Neural progenitor cell (in vitro differentiated cells): ENCODE results near the gene PZP. TPM values are rescaled to one million over a fixed set of nuclear protein-coding genes. Genes with fewer than 3 reads are reported as not detected.
A peak's percentile ranks its signal among the peaks of the same experiment; 100 is the strongest.

ENCODE experiments used
- DNase-seq: peaks from one replicate; pipeline ENCODE4 v3.0.0-alpha.2; 2016; ENCODE audit warnings: low spot score
- H2AFZ ChIP-seq: fragments of 200-600 bp; sonication (generic); replicated peaks from 2 replicates; pipeline ENCODE4 v1.6.1; 2016; ENCODE audit warnings: antibody characterized with exemption
- H3F3A ChIP-seq: fragments of 200-600 bp; sonication (generic); 2 replicates; pipeline ENCODE4 v1.6.1; 2016; ENCODE audit warnings: antibody characterized with exemption, low read depth
- H3K27ac ChIP-seq: fragments of 200-600 bp; sonication (generic); 2 replicates; pipeline ENCODE4 v1.5.1; 2016; ENCODE audit warnings: mild to moderate bottlenecking
- H3K27me3 ChIP-seq: fragments of 200-600 bp; sonication (generic); 2 replicates; pipeline ENCODE4 v1.6.1; 2016; ENCODE audit warnings: mild to moderate bottlenecking, moderate library complexity
- H3K36me3 ChIP-seq: fragments of 200-600 bp; sonication (generic); 2 replicates; pipeline ENCODE4 v1.5.1; 2016
- H3K4me1 ChIP-seq: fragments of 200-600 bp; sonication (generic); 2 replicates; pipeline ENCODE4 v1.6.1; 2016; ENCODE audit warnings: mixed run types
- H3K4me2 ChIP-seq: fragments of 200-600 bp; sonication (generic); 2 replicates; pipeline ENCODE4 v1.6.1; 2016
- H3K4me3 ChIP-seq: fragments of 200-600 bp; sonication (generic); 2 replicates; pipeline ENCODE4 v1.5.1; 2016
- H3K79me2 ChIP-seq: fragments of 200-600 bp; sonication (generic); 2 replicates; pipeline ENCODE4 v1.6.1; 2016; ENCODE audit warnings: low read depth
- H3K9ac ChIP-seq: fragments of 200-600 bp; sonication (generic); 2 replicates; pipeline ENCODE4 v1.6.1; 2016
- H3K9me3 ChIP-seq: fragments of 200-600 bp; sonication (generic); 2 replicates; pipeline ENCODE4 v1.5.1; 2016; ENCODE audit warnings: low read depth
- H4K20me1 ChIP-seq: fragments of 200-600 bp; sonication (generic); 2 replicates; pipeline ENCODE4 v1.6.1; 2016; ENCODE audit warnings: low read depth
- H3K27ac Mint-ChIP-seq: 3 replicates; pipeline ENCODE4 v1.8.0; 2021; ENCODE audit warnings: mixed read lengths
- H3K27me3 Mint-ChIP-seq: 2 replicates; pipeline ENCODE4 v1.8.0; 2022; ENCODE audit warnings: low read depth, mild to moderate bottlenecking, inconsistent platforms, moderate library complexity, mixed read lengths; ENCODE audit not compliant: insufficient read depth
- H3K36me3 Mint-ChIP-seq: 3 replicates; pipeline ENCODE4 v1.8.0; 2021; ENCODE audit warnings: mixed read lengths
- H3K4me1 Mint-ChIP-seq: 3 replicates; pipeline ENCODE4 v1.8.0; 2021; ENCODE audit warnings: mixed read lengths
- H3K4me3 Mint-ChIP-seq: 3 replicates; pipeline ENCODE4 v1.8.0; 2021; ENCODE audit warnings: mild to moderate bottlenecking, moderate library complexity, mixed read lengths
- H3K9me3 Mint-ChIP-seq: 3 replicates; pipeline ENCODE4 v1.8.0; 2020; ENCODE audit warnings: mixed read lengths
- EZH2 ChIP-seq: fragments of 200-600 bp; sonication (generic); IDR thresholded peaks from 2 replicates; pipeline ENCODE4 v1.6.1; 2017; ENCODE audit warnings: antibody characterized with exemption, mild to moderate bottlenecking, moderate library complexity
- EZH2phosphoT487 ChIP-seq: fragments of 200-600 bp; sonication (generic); IDR thresholded peaks from 2 replicates; pipeline ENCODE4 v1.6.1; 2017; ENCODE audit warnings: antibody characterized with exemption
- total RNA-seq: library from RNA; depleted of rRNA; stranded (reverse); fragments of >200 nt; gene quantifications from 2 replicates; pipeline ENCODE4 v1.2.3, GENCODE V29; 2015; ENCODE audit warnings: low replicate concordance
- TF ChIP-seq, protein P1 (sequence below): fragments of 200-600 bp; sonication (generic); IDR thresholded peaks from 2 replicates; pipeline ENCODE4 v1.5.1; 2017; ENCODE audit warnings: antibody characterized with exemption, mild to moderate bottlenecking

The PZP gene
- total RNA-seq, 1 donor from 2014 or later: not detected

GRCh38 chr12:9106067-9106466 lies 102.1 kb downstream of the PZP start:
- Histone ChIP-seq H4K20me1 (no peaks in the 10 kb centered on the region), H3K4me2 (no peak overlapping the region), H3K27ac (no peak overlapping the region), H3K9ac (no peak overlapping the region), H2AFZ (no peak overlapping the region), H3F3A (no peaks in the 10 kb centered on the region), H3K27me3 (no peaks in the 10 kb centered on the region), H3K36me3 (no peaks in the 10 kb centered on the region), H3K9me3 (no peaks in the 10 kb centered on the region), H3K79me2 (no peaks in the 10 kb centered on the region), H3K4me3 (no peak overlapping the region), H3K4me1 (peaks cover 2% of the 10 kb centered on the region)
- TF ChIP-seq EZH2phosphoT487 (no peak), EZH2 (no peak)
- TF ChIP-seq, protein P1, sequence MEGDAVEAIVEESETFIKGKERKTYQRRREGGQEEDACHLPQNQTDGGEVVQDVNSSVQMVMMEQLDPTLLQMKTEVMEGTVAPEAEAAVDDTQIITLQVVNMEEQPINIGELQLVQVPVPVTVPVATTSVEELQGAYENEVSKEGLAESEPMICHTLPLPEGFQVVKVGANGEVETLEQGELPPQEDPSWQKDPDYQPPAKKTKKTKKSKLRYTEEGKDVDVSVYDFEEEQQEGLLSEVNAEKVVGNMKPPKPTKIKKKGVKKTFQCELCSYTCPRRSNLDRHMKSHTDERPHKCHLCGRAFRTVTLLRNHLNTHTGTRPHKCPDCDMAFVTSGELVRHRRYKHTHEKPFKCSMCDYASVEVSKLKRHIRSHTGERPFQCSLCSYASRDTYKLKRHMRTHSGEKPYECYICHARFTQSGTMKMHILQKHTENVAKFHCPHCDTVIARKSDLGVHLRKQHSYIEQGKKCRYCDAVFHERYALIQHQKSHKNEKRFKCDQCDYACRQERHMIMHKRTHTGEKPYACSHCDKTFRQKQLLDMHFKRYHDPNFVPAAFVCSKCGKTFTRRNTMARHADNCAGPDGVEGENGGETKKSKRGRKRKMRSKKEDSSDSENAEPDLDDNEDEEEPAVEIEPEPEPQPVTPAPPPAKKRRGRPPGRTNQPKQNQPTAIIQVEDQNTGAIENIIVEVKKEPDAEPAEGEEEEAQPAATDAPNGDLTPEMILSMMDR: no peak
- no peak for DNase-seq
- Mint-ChIP-seq H3K27me3 (no peaks in the 10 kb centered on the region), H3K4me3 (no peak overlapping the region), H3K36me3 (peaks cover 2% of the 10 kb centered on the region), H3K27ac (no peak overlapping the region), H3K4me1 (no peaks in the 10 kb centered on the region), H3K9me3 (no peaks in the 10 kb centered on the region)

DNA sequence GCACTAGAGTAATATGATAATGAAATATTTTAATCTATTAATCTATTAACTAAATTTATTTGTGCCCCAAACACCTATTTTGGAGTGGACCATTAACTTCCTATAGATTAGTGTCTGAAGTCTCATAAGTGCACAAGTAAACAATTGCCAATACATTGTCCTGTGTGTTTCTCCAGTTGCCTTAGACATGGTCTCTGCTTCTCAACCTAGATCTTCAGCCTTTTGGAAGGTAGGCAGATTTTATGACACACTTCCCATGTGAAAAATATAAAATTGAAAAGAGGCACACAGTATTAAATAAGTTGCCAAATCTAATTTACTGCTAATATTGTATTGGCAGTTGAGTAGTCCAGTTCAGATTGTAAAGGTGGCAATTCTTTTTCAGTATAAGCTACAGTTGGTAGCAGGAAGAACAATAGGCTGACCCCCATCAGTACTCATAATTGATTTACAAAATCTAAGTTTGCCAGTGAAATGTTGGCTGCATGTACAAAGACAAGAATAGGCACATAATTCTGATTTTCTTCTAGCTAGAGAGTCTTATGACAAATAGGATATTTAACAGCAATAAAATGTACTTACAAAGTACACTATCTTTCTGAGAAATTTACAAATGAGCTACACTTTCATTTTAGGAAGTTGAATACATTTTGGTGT lies 103.3 kb downstream of the PZP start:
- Histone ChIP-seq H4K20me1 (no peaks in the 10 kb centered on the region), H3K9ac (no peak overlapping the region), H3K27ac (no peak overlapping the region), H3K4me1 (peaks cover 3% of the 10 kb centered on the region), H2AFZ (no peak overlapping the region), H3K4me2 (no peak overlapping the region), H3K36me3 (no peaks in the 10 kb centered on the region), H3K4me3 (no peak overlapping the region), H3K9me3 (no peaks in the 10 kb centered on the region), H3K27me3 (no peaks in the 10 kb centered on the region), H3K79me2 (no peaks in the 10 kb centered on the region), H3F3A (no peaks in the 10 kb centered on the region)
- H3K4me1 Mint-ChIP-seq: no peaks in the 10 kb centered on the region
- TF ChIP-seq, protein P1: no peak
- TF ChIP-seq EZH2 (no peak), EZH2phosphoT487 (no peak)
- H3K4me3 Mint-ChIP-seq: no peak overlapping the region
- no peaks in the 10 kb centered on the region for H3K9me3 Mint-ChIP-seq
- peaks cover 2% of the 10 kb centered on the region for H3K36me3 Mint-ChIP-seq
- no peak for DNase-seq
- no peaks in the 10 kb centered on the region for H3K27me3 Mint-ChIP-seq
- no peak overlapping the region for H3K27ac Mint-ChIP-seq

DNA sequence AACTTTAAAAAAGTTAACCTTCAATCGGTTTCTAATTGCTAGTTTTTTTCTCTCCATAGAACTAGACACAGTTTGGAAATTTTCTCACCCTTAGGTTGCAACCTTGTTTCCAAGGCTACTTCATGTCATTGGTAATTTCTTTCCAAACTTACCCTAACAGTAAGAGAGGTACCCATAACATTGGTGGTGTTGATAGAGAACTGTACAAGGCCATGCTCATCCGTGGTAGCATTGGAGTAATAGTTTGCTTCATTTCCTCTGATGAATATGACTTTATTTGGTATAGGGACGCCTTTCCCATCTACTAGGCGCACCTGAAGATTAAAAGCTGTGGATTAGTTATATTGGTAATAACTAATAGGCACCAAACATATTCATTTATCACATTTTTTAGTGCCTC lies 104.1 kb downstream of the PZP start:
- Mint-ChIP-seq H3K27ac (no peak overlapping the region), H3K4me3 (no peak overlapping the region), H3K27me3 (no peaks in the 10 kb centered on the region), H3K9me3 (no peaks in the 10 kb centered on the region), H3K4me1 (no peaks in the 10 kb centered on the region), H3K36me3 (peaks cover 2% of the 10 kb centered on the region)
- Histone ChIP-seq H3K4me2 (no peak overlapping the region), H3K9me3 (no peaks in the 10 kb centered on the region), H2AFZ (no peak overlapping the region), H3K79me2 (no peaks in the 10 kb centered on the region), H3K4me1 (peaks cover 3% of the 10 kb centered on the region), H3K36me3 (no peaks in the 10 kb centered on the region), H3K27ac (no peak overlapping the region), H3K4me3 (no peak overlapping the region), H3K27me3 (no peaks in the 10 kb centered on the region), H4K20me1 (no peaks in the 10 kb centered on the region), H3K9ac (no peak overlapping the region), H3F3A (no peaks in the 10 kb centered on the region)
- DNase-seq: no peak
- TF ChIP-seq EZH2: no peak

DNA sequence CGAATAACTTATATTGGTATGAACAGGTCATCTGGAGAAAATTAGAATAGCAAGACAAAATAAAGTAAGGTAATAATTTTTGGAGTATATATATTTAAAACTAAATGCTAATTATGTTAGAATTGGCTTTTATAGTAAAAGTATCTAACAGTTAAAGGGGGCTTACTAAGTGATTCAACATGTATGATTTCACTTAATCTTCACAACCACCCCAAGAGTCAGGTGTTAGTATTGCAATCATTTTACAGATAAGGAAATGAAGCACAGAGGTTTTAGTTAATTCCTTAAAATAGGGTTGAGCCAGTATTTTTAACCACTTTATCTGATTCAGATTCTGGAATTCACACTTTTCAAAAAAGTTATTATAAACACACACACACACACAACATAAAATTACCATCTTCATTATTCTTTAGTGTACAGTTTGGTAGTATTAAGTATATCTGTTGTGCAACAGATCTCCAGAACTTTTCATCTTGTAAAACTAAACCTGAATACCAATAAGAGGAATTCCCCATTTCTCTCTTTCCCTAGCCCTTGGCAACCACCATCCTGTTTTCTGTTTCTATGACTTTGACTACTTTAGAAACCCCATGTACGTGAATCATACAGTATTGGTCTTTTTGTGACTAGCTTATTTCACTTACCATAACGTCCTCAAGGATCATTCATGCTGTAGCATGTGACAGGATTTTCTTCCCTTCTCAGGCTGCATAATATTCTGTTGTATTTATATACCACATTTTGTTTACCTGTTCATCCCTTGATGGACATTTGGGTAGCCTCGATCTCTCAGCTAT lies 104.9 kb downstream of the PZP start:
- H3K79me2 ChIP-seq: no peaks in the 10 kb centered on the region

More for the DNA sequence above, 104.9 kb downstream of the PZP start:
- no peaks in the 10 kb centered on the region for H3K4me1 Mint-ChIP-seq
- peaks cover 3% of the 10 kb centered on the region for H3K4me1 ChIP-seq
- no peak overlapping the region for H3K4me3 Mint-ChIP-seq
- no peak overlapping the region for H2AFZ ChIP-seq
- no peak overlapping the region for H3K9ac ChIP-seq
- DNase-seq: no peak
- no peaks in the 10 kb centered on the region for H3K36me3 ChIP-seq
- no peaks in the 10 kb centered on the region for H3K9me3 Mint-ChIP-seq
- H3K27ac Mint-ChIP-seq: no peak overlapping the region
- H3K4me2 ChIP-seq: no peak overlapping the region
- no peak overlapping the region for H3K27ac ChIP-seq
- no peak overlapping the region for H3K4me3 ChIP-seq
- H3K27me3 ChIP-seq: no peaks in the 10 kb centered on the region
- no peaks in the 10 kb centered on the region for H4K20me1 ChIP-seq
- no peaks in the 10 kb centered on the region for H3K27me3 Mint-ChIP-seq
- TF ChIP-seq, protein P1: peak; percentile 5
- TF ChIP-seq EZH2: no peak
- no peak for TF ChIP-seq EZH2phosphoT487
- peaks cover 2% of the 10 kb centered on the region for H3K36me3 Mint-ChIP-seq
- H3F3A ChIP-seq: no peaks in the 10 kb centered on the region
- no peaks in the 10 kb centered on the region for H3K9me3 ChIP-seq
